HG03159 (cell line): ENCODE data around the gene CHST1.

Source experiments
- ATAC-seq: cut with Tn5 transposase; IDR thresholded peaks from one replicate; pipeline ENCODE4 v1.9.1; 2021; ENCODE audit warnings: mild to moderate bottlenecking, moderate library complexity; ENCODE audit not compliant: unreplicated experiment

CHST1 gene

DNA sequence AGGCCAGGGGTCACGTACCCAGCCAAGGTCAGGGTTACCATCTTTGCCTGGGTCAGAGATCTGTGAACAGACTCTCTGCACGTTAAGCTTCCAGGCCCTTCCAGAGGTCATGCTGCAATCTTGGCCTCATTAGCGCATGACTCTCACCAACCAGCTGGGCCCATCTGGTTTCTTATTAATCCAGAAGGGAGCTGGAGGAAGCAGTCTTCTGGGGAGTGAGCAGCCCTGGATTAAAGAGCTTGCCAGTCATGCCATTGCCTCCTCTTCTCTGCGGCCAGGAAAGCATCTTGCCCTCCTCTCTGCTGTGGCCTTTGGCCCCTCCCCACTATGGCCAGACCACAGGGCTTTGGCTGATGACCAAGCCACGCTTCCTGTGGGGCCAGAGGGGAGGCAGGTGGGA is 57.4 kb downstream of the CHST1 start:
- ATAC-seq: no peak

DNA sequence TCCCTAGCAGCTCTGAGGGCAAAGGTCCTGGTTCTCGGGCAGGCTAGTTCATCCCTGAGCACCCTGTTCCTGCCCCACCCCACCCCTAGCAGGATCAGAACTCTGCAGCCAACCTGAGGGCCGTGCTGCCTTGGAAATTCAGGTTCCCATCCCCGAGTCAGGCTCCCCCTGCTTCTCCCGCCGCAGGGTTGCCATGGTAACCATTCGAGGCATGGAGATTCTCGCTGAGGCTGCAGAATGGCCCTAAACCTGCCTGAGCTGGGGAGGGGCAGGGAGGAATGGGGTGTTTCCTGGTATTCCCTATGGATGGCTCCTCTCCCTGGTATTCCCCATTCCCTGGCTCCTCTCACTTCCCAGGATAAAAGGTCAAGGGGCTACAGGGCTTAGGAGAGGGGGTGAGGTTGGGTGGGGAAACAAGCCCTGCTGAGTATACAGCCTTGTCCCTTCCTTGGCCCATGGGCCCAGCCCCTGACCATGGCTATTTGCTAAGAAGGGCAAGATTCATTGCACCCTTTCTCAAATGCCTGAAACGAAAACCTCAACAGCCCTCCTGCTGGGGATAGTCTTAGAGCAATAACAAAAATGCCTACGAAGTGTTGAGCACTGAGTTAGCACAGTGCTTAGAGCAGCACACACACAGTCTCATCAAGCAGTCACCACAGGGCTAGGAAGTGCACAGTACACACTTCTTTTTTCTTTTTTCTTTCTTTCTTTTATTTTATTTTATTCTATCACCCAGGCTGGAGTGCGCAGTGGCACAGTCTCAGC is 58.7 kb downstream of the CHST1 start:
- no peak for ATAC-seq

DNA sequence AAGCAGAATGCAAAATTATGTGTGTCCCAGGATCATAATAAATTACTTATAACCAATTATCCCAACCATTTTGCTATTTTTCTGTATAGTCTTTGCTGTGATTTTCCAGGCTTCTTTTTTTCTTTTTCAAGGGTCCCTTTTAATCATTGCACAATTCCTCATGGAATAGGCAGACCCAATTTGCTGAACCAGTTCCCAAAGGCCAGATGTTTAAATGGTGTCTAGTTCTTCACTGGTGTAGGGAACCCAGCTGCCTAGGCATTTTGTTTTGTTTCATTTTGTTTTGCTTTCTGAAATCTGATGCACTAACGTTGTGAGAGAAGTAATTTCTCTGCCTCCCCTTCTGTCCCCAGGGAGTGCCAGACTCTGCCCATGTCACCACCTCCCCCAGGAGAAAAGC is 60.4 kb downstream of the CHST1 start:
- ATAC-seq: no peak

GRCh38 chr11:45603946-45604682 is 61.3 kb downstream of the CHST1 start:
- ATAC-seq: no peak

DNA sequence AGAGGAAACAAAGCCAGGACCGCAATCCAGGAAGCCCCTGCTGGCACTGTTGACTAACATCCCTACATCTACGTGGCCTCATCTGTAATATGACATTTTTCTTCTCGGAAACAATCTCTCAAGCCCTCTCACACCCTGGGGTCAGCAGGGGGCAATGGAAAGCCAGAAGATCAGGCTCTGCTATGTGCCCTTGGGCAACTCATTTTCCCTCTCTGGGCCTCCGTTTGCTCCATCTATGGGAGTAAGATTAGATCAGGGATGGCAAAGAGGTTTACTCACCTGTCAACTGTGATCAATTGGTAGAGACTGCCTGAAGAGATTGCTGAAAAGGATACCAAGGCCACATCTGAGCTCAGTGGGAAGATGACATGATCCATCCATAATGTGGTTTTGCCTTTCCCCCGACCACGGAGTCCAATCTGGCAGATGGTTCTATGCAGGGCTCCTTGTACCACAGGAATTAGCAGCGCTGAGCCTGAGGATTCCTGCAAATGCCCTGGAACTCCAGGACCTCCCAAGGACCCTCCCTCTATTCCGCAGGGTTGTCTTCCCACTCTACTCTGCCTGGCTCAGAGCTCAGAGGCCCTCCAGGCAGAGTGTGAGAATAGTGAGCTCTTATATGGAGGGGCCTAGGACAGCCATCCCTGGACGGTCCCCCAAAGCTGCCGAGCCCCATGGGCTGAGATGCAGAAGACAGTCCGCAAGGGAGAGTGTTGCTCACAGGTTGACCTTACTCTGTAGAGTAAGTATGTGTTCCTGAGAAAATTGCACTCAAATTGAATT is 66.1 kb downstream of the CHST1 start:
- ATAC-seq: no peak
